HFFc6 (cell line): Measurements from ENCODE around the gene DCAF10. TPM values are rescaled to one million over a fixed set of nuclear protein-coding genes. Genes with fewer than 3 reads are reported as not detected.
"Not testable (repeated sequence)": the region's sequence is repeated elsewhere in the genome, so short reads cannot be mapped to it uniquely, and the experiment has no call there.

ENCODE experiments used
- DNase-seq: peaks from one replicate; pipeline ENCODE4 v3.0.0-alpha.2; 2018
- H3K27ac Mint-ChIP-seq: 2 replicates; pipeline ENCODE4 v1.8.0; 2020; ENCODE audit warnings: mild to moderate bottlenecking, mixed read lengths
- H3K27me3 Mint-ChIP-seq: 2 replicates; pipeline ENCODE4 v1.8.0; 2021; ENCODE audit warnings: mild to moderate bottlenecking, moderate library complexity, mixed read lengths; ENCODE audit not compliant: insufficient read depth
- H3K36me3 Mint-ChIP-seq: 2 replicates; pipeline ENCODE4 v1.8.0; 2021; ENCODE audit warnings: low read depth, mixed read lengths
- H3K4me1 Mint-ChIP-seq: 2 replicates; pipeline ENCODE4 v1.8.0; 2020; ENCODE audit warnings: low read depth, mixed read lengths
- H3K4me3 Mint-ChIP-seq: 2 replicates; pipeline ENCODE4 v1.8.0; 2020; ENCODE audit warnings: mild to moderate bottlenecking, moderate library complexity, mixed read lengths
- H3K9me3 Mint-ChIP-seq: 2 replicates; pipeline ENCODE4 v1.8.0; 2020; ENCODE audit warnings: mild to moderate bottlenecking, mixed read lengths
- total RNA-seq, 6 experiments: library from RNA; stranded (reverse); fragmentation: NEBNext Ultra II Directional; extraction: Animal tissue kit (Norgen Biotek cat#: 25700); gene quantifications; 2 replicates in 1 of 6; 3 replicates in 5 of 6; pipeline ENCODE4 v1.2.3, GENCODE V29; 2021
- TF ChIP-seq, protein P1 (sequence below): fragments of 200-600 bp; sonication (generic); IDR thresholded peaks from 2 replicates; pipeline ENCODE4 v1.5.0; 2021; ENCODE audit warnings: antibody characterized with exemption, mild to moderate bottlenecking

Gene DCAF10
- total RNA-seq, 6 experiments from 2014 or later: 18.3 to 26.5 (median 23.1) TPM

DNA sequence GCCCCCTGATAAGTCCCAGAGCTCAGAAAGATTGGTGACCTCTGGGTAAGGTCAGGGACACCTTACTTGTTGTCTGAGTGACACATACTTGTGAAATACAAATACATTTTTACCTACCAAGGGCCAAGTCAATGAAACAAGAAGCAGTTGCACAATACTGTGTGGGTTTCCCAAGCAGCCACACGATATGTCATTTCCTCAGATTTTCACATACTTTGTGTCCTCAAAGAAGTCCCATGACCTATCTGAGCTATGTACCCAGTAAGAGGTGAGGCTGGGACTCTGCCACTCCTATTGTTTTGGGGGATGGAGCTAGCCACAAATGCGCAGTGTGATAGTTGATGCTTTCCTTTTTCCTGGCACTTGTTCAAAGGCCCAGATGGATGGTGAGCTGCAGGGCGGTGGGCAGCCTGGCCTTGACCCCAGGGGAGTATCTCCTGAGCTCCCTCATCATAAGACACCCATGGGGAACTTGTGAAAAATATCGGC is 108.1 kb downstream of the DCAF10 start:
- H3K36me3 Mint-ChIP-seq: peaks cover 5% of the 10 kb centered on the region
- no peaks in the 10 kb centered on the region for H3K9me3 Mint-ChIP-seq
- H3K4me1 Mint-ChIP-seq: peaks cover 28% of the 10 kb centered on the region
- DNase-seq: peak; percentile 12
- H3K27me3 Mint-ChIP-seq: peaks cover 11% of the 10 kb centered on the region
- H3K27ac Mint-ChIP-seq: no peak overlapping the region; the same call in 1 of the 2 replicates
- no peak overlapping the region for H3K4me3 Mint-ChIP-seq
- TF ChIP-seq, protein P1, sequence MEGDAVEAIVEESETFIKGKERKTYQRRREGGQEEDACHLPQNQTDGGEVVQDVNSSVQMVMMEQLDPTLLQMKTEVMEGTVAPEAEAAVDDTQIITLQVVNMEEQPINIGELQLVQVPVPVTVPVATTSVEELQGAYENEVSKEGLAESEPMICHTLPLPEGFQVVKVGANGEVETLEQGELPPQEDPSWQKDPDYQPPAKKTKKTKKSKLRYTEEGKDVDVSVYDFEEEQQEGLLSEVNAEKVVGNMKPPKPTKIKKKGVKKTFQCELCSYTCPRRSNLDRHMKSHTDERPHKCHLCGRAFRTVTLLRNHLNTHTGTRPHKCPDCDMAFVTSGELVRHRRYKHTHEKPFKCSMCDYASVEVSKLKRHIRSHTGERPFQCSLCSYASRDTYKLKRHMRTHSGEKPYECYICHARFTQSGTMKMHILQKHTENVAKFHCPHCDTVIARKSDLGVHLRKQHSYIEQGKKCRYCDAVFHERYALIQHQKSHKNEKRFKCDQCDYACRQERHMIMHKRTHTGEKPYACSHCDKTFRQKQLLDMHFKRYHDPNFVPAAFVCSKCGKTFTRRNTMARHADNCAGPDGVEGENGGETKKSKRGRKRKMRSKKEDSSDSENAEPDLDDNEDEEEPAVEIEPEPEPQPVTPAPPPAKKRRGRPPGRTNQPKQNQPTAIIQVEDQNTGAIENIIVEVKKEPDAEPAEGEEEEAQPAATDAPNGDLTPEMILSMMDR: no peak

DNA sequence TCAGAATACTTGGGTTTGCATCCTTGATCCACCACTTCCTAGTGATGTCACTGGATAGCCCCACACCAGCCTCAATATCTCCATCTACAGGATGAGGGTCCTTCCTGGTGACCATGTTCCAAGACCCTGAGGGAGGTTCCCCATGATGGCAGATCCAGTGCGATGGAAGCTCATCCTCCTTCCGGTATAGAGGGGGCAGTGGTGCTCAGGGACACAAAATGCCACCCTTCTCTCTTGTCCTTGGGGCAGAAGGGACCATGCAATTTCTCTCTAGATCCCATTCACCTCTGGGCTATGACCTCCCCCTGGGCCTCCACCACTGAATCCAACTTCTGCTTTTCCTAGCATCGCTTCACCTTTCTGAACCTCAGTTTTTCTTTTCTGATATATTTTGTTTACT is 108.7 kb downstream of the DCAF10 start:
- Mint-ChIP-seq H3K27me3 (peaks cover 13% of the 10 kb centered on the region), H3K9me3 (no peaks in the 10 kb centered on the region), H3K4me3 (no peak overlapping the region), H3K4me1 (peaks cover 30% of the 10 kb centered on the region), H3K36me3 (peaks cover 5% of the 10 kb centered on the region), H3K27ac (no peak overlapping the region)
- TF ChIP-seq, protein P1: peak; percentile 15; the same call in 1 of the 2 replicates
- no peak for DNase-seq

DNA sequence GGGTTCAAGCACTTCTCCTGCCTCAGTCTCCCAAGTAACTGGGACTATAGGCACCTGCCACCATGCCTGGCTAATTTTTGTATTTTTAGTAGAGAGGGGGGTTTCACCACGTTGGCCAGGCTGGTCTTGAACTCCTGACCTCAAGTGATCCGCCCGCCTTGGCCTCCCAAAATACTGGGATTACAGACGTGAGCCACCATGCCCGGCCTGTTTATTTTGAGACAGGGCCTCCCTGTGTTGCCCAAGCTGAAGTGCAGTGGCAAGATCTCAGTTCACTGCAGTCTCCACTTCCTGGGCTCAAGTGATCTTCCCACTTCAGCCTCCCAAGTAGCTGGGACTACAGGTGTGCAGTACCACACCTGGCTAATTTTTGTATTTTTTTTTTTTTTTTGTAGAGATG is 109.2 kb downstream of the DCAF10 start:
- H3K4me1 Mint-ChIP-seq: peaks cover 25% of the 10 kb centered on the region
- peaks cover 11% of the 10 kb centered on the region for H3K27me3 Mint-ChIP-seq

DNA sequence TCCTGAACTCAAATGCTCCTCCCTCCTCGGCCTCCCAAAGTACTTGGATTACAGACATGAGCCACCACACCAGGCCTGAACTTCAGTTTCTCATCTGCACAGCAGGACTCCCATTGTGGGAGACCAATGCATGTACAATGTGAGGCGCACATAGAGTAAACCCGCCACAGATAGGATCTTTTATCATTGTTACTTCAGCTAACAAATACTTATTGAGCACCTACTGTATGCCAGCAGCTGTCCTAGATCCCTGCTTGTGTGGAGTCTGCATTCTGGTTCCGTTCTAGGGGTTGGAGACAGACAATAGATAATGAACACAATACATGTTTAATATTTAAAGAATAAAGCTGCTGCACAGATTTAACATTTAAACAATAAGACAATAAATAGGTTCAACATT is 109.7 kb downstream of the DCAF10 start:
- no peak overlapping the region for H3K4me3 Mint-ChIP-seq
- H3K27me3 Mint-ChIP-seq: peaks cover 11% of the 10 kb centered on the region
- no peaks in the 10 kb centered on the region for H3K9me3 Mint-ChIP-seq
- no peak for DNase-seq
- TF ChIP-seq, protein P1: no peak
- H3K36me3 Mint-ChIP-seq: peaks cover 5% of the 10 kb centered on the region; the same call in 1 of the 2 replicates
- H3K4me1 Mint-ChIP-seq: peaks cover 21% of the 10 kb centered on the region
- no peak overlapping the region for H3K27ac Mint-ChIP-seq

More for the DNA sequence above, 109.2 kb downstream of the DCAF10 start:
- not testable (repeated sequence) for H3K36me3 Mint-ChIP-seq, H3K4me3 Mint-ChIP-seq, H3K9me3 Mint-ChIP-seq, H3K27ac Mint-ChIP-seq, DNase-seq

DNA sequence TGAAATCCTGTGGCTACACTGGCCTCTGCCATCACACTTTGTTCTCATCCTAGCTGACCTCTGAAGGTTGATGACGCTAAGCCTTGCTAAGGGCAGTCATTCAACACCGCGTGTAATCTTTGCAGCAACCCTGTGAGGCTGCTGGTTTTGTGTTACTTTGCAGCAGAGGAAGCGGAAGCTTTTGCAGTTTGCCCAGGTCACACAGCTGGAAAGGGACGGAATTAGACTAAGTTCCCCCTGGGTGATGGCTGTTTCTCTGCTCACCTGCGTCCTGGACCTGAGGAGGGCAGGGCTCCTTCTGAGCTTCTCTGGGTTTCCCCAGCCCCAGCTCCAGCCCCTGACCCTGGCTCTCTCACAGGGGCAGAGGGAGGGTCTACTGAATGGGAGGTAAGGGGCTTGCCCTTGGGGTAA is 110.7 kb downstream of the DCAF10 start:
- Mint-ChIP-seq H3K27ac (no peak overlapping the region), H3K4me1 (peaks cover 20% of the 10 kb centered on the region), H3K36me3 (peaks cover 5% of the 10 kb centered on the region; the same call in 1 of the 2 replicates), H3K9me3 (no peaks in the 10 kb centered on the region), H3K27me3 (peaks cover 13% of the 10 kb centered on the region), H3K4me3 (no peak overlapping the region)
- DNase-seq: no peak
- TF ChIP-seq, protein P1: no peak

DNA sequence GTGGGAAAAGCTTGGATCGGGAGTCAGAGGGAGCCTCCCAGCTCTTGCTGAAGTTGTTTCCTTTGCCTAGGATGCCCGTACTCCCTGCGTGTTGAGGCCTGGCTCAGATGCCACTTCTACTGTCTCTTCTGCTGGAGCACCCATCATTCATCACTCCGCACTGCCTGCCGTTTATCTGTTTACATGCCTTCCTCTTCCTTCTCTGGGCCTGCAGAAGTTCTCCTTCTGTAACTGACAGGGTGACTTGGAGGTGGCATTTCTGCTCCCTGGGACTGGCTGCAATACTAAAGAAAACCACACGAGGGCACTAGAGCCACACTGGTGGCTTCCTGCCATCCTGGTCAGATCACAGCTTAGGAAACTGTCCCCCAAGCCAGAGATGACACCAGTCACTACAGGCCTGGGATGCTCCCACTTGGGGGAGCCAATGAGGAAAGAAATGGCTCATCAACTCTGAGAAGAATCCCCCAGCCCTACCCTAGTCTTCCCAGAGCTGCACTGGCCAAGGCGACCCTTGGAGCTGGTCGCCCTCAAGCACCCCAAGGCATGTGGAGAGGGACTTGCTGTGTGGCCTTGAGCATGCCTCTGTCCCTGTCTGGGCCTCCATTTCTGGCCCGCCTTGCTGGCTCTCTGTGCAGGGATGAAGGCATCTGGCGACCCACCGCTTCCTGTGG is 113.0 kb downstream of the DCAF10 start:
- no peaks in the 10 kb centered on the region for H3K9me3 Mint-ChIP-seq
- H3K4me1 Mint-ChIP-seq: peaks cover 14% of the 10 kb centered on the region
- peaks cover 5% of the 10 kb centered on the region; the same call in 1 of the 2 replicates for H3K36me3 Mint-ChIP-seq
- TF ChIP-seq, protein P1: peak; percentile 98
- H3K4me3 Mint-ChIP-seq: no peak overlapping the region; the same call in 1 of the 2 replicates
- H3K27me3 Mint-ChIP-seq: peaks cover 19% of the 10 kb centered on the region
- peak overlapping the region; percentile 10 for H3K27ac Mint-ChIP-seq
- peak; percentile 73 for DNase-seq
